COLO668 (cell line): ENCODE data around the gene WIPF1.

Experiments
- DNase-seq: peaks from one replicate; lab custom pipeline; 2025; ENCODE audit not compliant: unreplicated experiment; lab: John Stamatoyannopoulos, UW

WIPF1 gene

DNA sequence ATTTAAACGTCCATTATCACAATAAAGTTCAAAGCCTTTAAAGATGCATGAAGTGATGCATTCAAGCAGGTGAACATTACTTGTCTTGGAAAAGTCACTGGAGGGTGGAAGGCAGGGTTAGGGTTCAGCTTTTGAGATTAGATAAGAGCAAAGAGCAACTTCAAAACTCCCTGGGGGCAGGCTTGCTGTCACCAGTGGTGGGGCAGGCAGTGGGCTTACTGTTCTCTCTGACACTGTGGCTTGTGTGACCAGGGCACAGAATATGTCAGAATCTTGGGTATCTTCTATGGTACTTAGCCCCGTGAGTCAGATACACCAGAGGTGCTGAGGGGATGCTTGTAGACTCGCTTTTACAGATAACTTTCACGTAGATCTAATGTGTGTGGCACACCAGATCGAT, 52.8 kb downstream of the WIPF1 start:
- no peak for DNase-seq

DNA sequence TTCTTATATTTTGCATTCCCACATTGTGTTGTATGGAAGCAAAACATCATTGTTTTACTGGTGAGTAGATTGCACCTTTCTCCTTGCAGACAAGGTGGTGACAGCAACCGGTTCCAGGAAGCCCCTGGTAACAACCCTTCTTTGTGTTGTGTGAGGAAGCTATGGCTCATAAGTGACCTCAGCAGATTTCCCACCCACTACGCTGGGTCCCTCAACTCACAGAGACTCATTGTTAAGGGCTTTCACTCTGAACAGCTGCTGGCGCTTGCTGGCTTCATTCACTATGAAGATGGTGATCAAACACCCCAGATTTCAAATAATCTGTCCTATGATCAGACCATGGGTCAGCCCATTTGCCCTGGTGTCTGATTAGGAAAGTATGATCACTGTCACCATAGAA, 53.4 kb downstream of the WIPF1 start:
- no peak for DNase-seq

DNA sequence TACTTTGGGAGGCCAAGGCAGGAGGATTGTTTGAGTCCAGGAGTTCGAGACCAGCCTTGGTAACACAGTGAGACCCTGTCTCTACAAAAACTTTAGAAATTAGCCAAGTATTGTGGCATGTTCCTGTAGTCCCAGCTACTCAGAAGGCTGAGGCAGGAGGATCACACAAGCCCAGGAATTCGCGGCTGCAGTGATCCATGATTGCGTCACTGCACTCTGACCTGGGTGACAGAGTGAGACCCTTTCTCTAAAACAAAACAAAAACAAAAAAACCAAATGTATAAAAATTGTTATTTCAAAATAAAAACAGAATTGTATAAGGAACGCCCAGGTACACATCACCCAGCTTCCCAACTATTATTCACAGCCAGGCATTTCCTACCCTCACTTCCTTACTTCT, 56.7 kb downstream of the WIPF1 start:
- no peak for DNase-seq

DNA sequence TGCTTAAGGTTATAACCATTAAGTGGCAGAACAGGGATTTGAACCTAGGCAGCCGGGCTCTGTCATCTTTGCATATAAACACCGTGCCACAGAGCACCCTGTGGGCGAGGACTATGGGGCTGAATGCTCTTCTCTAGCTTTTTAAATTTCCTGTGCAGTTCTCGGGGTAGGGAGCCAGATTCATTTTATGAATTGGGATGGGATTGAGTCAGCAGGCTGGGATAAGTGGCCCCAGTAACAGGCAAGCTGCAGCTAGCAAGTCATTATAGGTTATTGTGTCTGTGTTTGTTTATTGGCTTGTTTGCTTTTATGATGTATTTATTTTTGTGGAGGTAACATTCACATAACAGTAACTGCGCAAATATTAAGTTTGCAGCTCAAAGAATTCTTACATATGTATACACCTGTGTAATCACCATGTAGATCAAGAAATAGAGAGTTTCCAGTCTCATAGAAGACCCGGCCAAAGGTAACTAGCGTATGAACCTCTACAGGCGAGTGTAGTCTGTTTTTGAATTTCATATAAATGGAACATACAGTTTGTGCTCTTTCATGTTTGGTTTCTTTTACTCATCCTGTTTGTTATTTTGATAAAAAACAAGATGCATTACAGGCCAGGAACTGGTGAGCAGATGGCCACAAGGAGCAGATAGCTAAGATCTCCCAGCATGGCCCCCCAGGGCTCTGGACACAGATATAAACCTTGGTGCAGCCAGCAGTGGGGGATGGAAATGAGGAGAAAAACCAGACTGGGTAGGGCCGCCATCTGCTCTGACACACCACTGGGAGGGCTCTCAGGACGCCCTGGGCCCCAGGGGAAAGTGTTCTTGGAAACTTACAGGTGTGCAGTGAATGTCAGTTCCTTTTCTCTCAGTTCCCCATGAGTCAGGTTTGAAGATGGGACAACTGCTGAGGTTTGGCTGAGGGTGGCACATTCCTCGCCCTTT, 61.6 kb downstream of the WIPF1 start:
- DNase-seq, result peak; percentile 32

DNA sequence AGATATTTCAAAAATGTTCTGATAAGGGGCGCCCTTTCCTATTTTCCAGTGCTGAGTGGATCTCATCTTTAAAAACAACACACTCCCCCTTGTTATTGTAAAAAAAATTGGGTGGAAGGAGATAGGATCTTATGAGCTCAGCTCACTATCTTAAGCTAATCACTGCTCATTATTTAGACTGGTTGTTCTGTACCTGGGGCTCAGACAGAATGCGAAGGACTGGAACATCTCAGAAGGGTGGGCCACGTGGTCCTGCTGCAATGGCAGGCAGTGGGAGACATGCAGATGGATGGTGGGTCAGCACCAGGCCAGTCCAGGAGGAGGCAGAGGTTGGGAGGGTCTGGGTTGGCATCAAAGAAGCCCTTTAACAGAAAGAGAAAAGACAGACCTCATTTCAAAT, 62.5 kb downstream of the WIPF1 start:
- no peak for DNase-seq

DNA sequence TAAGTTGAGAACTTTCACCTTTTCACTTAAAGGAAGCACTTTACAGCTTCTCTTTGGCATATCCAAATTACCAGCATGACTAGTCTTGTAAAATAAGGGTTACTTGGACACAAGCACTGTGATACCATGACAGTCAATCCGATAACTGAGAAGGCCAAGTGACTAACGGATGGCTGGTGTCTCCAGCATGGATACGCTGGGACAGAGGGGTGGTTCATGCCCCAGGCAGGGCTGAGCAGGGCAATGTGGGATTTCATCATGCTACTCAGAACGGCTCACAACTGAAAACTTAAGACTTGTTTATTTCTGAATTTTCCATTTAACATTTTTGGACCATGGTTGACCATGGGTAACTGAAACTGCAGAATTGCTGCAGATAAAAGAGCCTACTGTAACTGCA, 67.7 kb downstream of the WIPF1 start:
- DNase-seq, result no peak

DNA sequence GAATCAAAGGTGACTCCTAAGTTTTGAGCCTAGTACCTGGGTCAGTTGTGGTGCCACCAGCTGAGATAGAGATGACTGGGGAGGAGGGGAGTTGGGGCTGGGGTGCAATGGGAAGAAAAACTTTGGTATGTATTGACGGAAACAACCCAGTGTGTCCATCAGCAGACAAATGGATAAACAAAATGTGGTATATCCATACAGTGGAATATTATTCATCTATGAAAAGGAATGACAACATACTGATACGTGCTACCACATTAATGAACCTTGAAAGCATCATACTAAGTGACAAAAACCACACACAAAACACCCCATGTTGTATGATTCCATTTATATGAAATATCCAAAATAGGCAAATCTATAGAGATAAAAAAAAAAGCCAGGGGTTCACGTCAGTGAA, 69.6 kb downstream of the WIPF1 start:
- DNase-seq, result no peak

DNA sequence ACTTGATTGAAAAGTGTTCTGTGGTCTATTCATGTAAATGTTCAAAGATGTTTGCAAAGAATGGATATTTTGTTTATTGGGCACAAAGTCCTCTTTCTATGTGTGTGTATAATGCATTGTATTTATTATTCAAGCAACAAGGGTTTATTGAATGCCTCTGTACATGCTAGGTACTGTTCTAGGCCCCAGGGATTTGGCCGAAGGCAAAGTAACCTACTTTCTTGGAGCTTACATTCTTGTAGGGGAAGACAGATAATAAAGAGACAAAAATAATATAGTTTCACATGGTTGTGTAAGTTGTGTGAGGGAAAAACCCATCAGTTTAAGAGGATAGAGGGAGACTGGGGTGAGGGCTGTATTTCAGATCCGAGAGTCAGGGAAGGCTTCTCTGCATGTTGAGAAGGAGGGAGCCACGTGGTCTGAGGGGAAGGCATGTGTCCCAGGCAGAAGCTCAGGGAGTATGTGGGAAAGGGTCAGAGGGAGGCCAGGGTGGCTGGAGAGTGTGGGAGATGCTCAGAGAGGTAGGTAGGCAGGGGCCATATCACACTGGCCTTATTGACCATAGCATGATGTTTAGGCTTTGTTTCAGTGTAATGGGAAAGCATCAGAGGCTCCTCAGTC, 70.4 kb downstream of the WIPF1 start:
- DNase-seq, result no peak

DNA sequence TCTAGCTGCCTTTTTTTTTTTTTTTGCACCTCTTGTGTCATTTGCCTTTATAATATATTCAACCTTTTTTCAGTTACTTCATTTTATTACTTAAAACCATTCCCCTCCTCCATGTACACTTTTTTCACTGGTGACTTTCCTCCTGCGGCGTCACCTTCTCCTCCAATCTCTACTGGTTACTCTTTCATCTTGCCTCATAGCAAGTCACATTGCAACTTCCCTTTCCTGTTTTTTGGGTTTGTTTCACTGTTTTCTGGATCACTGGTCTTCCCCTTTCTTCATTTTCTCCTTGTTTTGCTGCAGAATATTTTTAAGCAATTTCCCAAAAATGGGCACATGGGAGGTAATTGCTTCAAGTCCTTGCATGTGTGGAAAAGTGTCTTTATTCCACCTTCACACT, 73.1 kb downstream of the WIPF1 start:
- no peak for DNase-seq

DNA sequence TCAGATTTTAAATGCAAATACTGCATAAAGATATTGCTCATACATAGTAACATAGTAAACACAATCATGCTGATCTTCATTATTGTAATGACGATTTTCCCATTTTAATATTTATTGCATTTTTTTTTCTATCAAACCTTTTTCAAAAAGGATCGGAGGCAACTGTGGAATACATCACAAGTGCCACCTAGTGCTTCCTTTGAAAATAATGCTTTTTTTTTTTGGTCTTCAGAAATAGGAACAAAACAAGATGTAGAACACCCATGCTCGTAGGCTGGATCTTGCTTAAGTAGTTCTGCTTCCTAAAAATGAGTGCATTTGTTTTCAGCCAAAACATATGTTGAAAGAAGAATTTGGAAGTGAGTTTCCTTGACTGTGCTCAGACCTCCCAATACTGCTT, 75.1 kb downstream of the WIPF1 start:
- DNase-seq, result no peak

DNA sequence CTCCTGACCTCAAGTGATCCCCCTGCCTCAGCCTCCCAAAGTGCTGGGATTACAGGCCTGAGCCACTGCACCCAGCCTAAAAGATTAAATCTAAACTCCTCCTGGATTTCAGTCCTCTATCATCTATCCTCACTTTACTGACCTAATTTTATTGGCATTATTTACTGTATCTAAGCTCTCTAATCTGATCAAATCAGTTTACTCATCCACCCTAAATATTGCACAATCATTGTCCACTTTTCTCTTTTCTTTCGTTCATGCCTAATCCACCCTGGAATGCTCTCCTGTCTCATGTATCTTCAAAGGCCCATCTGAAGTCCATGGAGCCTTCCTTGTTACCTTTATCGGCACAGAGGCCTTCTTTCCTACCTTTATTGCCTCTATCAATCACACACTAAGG, 79.2 kb downstream of the WIPF1 start:
- DNase-seq, result no peak

DNA sequence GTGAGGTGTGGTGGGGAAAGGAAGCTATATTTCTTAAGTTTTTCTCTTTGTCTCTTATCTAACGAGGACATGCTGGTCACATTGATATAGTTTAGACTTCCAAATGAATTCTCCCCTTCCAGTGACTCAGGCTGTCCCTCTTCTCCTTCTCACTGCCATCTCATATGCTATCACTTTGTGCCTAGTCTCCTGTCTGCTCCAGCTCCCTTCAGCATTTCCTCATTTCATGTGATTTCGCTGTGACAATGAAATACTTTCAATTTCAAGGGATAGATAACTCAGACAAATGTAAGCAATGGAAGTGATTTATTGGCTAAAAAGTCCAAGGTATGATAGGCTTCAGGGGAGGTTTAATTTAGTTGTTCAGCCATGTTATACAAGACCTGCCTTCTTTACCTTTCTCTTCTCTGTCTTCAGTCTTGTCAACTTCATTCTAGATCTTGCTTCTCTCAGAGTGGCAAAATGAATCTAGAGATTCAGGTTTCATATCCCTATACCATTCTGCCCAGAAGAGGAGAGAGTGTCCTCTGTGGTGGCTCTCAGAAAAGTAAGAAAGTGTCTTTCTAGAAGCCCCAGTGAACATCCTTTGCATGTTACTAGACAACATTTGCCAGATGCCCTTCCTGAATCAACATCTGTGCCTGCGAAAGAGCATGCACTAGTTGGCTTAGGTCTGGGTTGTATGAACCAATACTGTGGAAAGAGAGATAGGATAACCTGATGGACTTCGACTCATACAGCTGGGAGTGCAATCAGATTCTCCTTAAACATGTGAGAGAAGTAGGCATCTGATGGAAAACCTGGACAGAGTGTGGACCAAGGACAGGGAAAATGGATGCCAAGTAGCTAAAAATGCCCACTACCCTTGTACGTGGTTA, 80.9 kb downstream of the WIPF1 start:
- no peak for DNase-seq

DNA sequence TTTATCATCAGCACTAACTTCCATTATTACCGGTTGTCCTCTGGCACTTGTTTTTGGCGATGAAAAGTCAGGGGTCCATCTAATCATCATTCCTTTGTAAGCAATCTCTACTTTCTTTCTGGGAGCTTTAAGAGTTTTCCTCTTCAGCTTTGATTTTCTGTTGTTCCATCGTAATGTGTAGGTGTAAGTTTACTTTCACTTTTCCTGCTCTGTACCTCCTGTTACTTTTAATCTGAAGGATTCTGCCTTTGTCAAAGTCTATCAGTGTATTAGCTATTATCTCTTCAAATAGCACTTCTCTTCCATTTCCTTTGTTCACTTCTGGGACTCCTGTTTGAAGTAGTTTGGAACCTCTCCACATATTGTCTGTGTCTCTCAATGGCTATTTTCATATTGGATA, 85.3 kb downstream of the WIPF1 start:
- DNase-seq, result no peak

DNA sequence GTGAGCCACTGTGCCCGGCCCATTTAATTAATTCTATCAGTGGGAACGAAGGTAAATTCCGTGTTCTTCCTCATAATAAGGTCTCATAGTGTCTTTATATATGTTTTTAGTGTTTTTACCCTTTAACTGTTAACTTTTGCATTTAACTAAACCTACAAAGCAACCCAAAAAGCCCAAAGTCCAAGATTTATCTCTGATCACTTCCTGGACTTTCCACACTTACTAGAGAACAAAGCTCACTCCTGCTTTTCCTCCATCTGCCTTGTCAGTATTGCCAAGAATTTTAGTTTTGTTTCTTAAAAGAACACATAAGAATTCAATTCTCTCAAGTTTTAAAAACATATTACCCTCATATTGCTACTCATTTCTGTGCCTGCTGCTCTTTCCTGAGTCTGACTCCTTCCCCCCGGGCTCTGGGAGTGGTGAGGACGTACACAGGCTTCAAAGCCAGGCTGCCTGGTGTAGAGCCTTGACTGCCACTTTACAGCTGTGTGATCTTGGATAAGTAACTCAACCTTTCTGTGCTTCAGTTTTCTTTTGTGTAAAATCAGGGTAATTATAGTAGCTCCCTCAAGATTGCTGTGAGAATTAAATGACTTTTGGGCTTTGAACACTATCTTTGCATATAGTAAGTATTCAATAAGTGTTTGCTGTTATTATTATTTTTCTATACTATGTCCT, 85.9 kb downstream of the WIPF1 start:
- DNase-seq, result no peak

DNA sequence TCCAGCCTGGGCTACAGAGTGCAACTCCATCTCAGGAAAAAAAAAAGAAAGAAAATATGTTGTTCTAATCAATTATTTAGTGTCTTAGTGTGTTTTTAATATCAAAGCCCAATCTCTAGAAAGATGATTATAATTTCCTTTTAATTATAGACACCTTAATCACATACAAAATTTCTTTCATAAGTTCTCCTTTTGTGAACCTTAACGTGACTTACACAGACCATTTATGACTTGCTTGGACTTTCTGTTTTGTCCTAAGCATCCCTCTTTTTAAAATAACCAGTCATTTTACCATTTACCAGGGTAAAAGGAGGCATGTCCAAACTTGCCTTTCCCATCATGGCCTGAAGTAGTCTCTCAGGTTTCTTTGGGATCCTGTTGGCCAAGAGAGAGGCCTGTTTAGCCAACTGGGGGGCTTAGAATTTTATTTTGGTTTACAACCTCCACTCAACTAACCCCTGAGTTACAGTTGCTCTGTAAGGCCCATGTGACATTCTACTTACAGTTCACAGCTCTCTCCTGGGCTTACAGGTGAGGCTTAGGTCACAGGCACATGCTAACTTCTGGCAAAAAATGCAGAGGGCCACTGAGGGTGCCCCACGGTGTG, 86.9 kb downstream of the WIPF1 start:
- DNase-seq, result no peak
